Coronary artery (tissue), 2 donors: ENCODE results near the gene PLCL1.

Experiments used
- DNase-seq: peaks from one replicate; pipeline ENCODE4 v3.0.0-alpha.2; 2017; ENCODE audit warnings: low spot score
- H3K27ac ChIP-seq, 2 donors: fragments of 200-600 bp; sonication (generic); one replicate each; pipeline ENCODE4 v1.5.1; 2016 to 2019
- H3K4me3 ChIP-seq: fragments of 200-600 bp; sonication (generic); 2 replicates; pipeline ENCODE4 v1.5.1; 2016; ENCODE audit warnings: mild to moderate bottlenecking, moderate library complexity
- CTCF ChIP-seq: fragments of 200-600 bp; sonication (generic); IDR thresholded peaks from one replicate; pipeline ENCODE4 v1.5.1; 2019; ENCODE audit warnings: antibody characterized with exemption

PLCL1 gene

DNA sequence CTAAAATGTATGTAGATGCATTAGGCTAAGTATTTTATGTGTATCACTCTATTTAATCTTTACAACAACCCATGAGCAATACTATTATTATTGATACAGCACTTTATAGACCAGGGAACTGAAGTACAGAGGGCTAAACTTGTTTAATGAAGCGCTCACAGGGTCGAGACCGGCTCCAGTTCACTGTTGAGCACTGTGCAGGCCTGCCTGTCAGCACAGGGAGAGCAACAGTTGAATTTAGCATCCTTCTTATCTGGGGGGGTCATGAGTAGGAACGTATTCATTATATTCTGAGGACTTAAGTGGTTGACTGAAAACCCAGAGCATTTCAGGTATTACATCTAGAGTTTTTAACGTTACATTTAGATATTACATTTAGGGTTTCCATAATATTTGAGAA is 120.1 kb downstream of the PLCL1 start:
- DNase-seq = no peak
- Histone ChIP-seq H3K27ac (no peak overlapping the region), H3K4me3 (no peak overlapping the region)
- TF ChIP-seq CTCF = no peak

- H3K27ac ChIP-seq = peak overlapping the region in 1 of 2 donors; percentile 24
- no peak for DNase-seq
- no peak for TF ChIP-seq CTCF
Observed at GRCh38 chr2:197925204-197925603, 120.8 kb downstream of the PLCL1 start.

GRCh38 chr2:197925976-197926375 is 121.6 kb downstream of the PLCL1 start:
- peak overlapping the region in 1 of 2 donors; percentile 24 for H3K27ac ChIP-seq
- no peak for DNase-seq
- H3K4me3 ChIP-seq = no peak overlapping the region
- TF ChIP-seq CTCF = no peak

More at GRCh38 chr2:197925204-197925603, 120.8 kb downstream of the PLCL1 start:
- H3K4me3 ChIP-seq = no peak overlapping the region

DNA sequence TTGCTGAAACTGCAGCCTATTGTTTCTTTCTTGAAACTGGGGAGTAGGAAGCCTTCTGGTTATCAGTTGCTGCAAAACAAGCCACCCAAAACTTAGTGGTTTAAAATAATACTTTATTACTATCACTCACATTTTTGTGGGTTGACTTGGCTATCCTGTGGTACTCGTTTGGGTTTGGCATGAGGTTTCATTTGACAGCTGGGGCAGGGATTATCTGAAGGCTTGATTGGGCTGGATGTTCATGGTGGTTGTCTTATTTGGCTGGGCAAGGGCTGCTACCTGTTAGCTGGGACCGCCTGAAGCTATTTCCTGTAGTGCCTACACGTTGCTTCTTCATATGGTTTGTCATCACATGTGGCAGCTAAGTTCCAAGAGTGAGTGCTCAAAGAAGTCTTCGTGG is 122.3 kb downstream of the PLCL1 start:
- TF ChIP-seq CTCF = no peak
- Histone ChIP-seq H3K4me3 (no peak overlapping the region), H3K27ac (no peak overlapping the region)
- DNase-seq = no peak

DNA sequence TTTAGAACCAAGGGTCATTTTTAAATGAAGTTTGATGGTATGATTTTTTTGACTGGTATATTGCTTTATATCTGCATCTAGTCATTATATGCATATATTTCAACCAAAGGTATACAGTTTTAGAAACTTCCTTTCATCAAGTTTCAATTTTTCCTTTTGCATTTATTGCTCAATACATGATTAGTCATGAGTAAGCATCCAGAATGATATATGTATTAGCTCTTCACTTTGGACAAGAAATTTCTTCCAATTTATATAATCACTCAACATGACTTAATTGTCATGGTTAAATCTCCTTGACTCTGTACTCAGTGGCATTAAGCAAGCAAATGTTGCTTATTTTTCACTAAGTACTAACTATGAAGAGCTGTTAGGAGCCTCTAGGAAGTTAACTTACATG is 123.6 kb downstream of the PLCL1 start:
- DNase-seq = no peak
- Histone ChIP-seq H3K4me3 (no peak overlapping the region), H3K27ac (no peak overlapping the region)
- TF ChIP-seq CTCF = no peak

DNA sequence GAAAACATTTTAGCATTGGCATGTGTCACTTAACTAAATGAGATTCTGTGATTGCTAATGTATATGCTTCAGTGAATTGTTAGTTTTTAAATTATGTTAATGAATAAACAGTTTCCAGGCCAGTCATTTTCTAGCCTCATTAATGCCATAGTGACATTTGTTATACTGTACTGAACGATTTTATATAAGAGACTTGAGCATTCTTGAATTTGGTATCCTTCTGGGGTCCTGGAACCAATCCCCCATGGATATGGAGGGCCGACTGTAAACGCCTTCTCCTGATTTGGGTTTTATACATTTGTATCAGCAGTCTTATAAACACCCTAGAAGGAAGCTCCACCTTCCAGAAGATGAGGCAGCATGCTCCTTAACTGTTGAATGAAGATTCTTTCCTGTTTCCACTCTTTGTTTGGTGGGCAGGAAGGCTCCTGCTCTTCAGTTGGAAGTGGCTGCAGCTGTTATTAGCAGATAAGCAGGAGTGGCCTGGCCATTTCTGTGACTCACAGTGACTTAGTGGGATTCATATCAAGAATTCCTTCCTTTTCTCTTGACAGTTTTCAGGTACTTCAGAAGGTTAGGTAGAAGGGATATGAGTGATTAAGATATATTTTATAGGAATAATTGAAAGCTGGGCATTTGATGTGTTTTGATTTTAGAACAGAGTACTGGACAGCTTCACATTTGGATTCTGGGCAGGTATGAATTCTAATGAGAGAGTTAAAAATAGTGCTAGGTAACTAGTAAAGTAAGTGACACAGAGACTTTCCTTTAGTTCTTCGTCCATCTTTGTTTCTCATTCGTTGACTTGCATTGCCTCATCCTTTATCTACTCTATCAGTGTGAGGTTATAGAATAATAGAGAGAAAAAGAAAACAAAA is 124.9 kb downstream of the PLCL1 start:
- no peak for TF ChIP-seq CTCF
- Histone ChIP-seq H3K27ac (no peak overlapping the region), H3K4me3 (no peak overlapping the region)
- no peak for DNase-seq

DNA sequence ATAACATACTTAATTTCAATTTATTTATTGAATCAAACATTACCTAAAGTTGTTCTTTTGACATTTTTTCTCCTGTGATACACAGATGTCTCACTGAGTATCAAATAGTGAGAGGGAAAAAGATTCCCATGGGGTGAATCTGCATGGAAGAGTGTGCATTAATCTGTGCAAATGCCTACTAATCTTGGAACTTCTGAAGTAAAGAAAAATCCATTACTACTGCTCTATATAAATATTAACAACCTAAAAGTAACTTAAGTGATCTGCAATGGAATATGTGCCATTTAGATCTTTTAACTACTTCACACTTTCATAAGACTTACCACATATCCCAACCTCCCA is 125.5 kb downstream of the PLCL1 start:
- no peak for DNase-seq

More for the DNA sequence above, 125.5 kb downstream of the PLCL1 start:
- Histone ChIP-seq H3K27ac (no peak overlapping the region), H3K4me3 (no peak overlapping the region)
- TF ChIP-seq CTCF = no peak
